SIG-M5 treated with dmso at 0.1 percent for 504 hours (cell line): Measurements from ENCODE around the gene ZNF335.
"Not testable (repeated sequence)": the region's sequence is repeated elsewhere in the genome, so short reads cannot be mapped to it uniquely, and the experiment has no call there.

Experiments
- DNase-seq: peaks from one replicate; lab custom pipeline; 2025; ENCODE audit not compliant: unreplicated experiment; lab: John Stamatoyannopoulos, UW

ZNF335 gene

GRCh38 chr20:45934586-45935415 lies 37.2 kb downstream of the ZNF335 start, which contains the start of gene PCIF1:
Gene PCIF1 (plus strand): TSS chr20:45934683. CDS start chr20:45939000, 4,317 bp downstream.
- peak; percentile 96 for DNase-seq

DNA sequence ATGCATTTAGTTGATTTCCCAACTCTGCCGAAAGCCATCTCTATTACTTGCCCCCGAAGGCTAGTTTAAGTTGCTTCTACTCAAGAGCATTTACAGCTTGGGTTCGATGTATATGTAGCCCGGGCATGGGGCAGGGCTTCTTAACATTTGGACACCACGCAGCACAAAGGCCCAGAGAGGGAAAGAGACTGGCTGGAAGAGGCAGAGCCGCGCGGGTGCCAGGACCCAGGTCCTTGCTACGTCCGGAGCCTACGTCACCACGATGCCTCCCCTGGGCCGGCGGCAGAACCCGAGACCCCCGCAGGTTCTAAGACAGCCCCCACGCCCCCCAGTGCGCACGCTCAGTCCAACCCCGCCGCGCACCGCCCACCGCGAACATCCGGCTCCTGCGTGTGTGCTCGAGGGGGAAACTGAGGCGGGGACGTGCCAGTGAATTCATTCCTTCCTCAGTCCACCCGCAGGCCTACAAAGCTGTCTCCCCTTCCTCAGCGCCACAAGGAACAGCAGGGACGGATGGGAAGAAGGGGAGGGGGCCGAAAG lies 37.9 kb downstream of the ZNF335 start:
- DNase-seq = peak; percentile 59

GRCh38 chr20:45933266-45934045 lies 38.5 kb downstream of the ZNF335 start:
- DNase-seq = peak; percentile 84

DNA sequence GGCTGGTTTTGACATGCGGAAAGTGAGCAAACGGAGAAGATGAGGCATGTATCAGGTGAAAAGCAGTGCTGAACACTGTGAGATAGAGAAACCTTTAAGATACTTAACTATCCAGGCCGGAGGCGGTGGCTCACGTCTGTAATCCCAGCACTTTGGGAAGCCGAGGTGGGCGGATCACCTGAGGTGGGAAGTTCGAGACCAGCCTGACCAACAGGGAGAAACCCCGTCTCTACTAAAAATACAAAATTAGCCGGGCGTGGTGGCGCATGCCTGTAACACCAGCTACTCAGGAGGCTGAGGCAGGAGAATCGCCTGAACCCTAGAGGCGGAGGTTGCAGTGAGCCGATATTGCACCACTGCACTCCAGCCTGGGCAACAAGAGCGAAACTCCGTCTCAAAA lies 40.3 kb downstream of the ZNF335 start:
- not testable (repeated sequence) for DNase-seq

DNA sequence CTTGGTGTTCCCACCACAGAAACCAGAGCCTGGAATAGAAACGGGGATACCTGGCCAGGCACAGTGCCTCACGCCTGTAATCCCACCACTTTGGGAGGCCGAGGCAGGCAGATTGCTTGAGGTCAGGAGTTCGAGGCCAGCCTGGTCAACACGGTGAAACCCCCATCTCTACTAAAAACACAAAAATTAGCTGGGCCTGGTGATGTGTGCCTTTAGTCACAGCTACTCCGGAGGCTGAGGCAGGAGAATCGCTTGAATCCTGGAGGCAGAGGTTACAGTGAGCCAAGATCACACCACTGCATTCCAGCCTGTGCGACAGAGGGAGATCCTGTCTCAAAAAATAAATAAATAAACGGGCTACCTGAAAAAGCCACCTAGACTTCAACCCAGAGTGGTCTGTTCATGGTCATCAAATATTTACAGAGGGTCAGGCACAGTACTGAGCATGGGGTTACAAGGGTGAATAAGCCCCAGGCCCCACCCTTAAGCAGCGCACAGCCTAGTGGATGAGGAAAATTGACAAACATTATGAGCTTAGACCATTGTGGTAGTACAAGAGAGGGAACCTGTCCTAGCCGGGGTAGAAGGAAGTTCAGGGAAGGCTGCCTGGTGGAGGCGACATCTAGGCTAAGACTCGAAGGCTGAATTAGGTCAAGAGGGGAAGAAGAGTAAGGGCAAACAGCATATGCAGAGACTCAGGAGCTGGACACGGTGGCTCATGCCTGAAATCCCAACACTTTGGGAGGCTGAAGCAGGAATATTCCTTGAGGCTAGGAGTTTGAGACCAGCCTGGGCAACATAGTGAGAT lies 44.7 kb downstream of the ZNF335 start:
- DNase-seq = no peak

GRCh38 chr20:45926731-45927070 lies 45.3 kb downstream of the ZNF335 start:
- no peak for DNase-seq

GRCh38 chr20:45925821-45926506 lies 46.0 kb downstream of the ZNF335 start:
- DNase-seq = no peak

DNA sequence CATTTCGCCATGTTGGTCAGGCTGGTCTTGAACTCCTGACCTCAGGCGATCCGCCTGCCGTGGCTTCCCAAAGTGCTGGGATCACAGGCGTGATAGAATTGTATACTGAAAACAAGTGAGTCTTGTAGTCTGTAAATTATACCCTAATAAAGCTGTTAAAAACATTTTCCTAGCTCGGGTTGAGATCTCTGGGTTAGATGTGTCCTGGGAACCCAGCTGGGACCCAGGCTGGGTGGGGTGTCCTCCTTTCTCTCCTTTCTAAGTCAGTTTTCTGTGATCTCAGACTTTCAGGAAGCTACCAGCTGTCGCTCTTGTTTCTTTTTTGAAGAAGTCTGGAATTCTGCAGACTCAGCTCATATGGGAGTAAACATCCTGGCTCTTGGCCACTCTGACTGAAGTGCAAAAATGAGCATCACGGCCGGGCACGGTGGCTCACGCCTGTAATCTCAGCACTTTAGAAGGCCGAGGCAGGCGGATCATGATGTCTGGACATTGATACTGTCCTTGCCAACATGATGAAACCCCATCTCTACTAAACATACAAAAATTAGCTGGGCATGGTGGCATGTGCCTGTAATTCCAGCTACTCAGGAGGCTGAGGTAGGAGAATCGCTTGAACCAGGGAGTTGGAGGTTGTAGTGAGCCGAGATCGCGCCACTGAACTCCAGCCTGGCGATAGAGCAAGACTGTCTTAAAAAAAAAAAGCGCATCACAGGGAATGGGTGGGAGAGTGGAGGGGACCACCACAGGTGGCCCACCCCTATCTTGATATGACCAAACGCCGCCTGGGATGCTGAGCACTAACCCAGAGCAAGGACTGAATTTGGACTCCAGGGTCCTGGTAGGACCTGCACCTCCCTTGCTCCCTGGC lies 47.4 kb downstream of the ZNF335 start:
- DNase-seq = no peak

GRCh38 chr20:45921337-45922189 lies 50.4 kb downstream of the ZNF335 start:
- DNase-seq = no peak

GRCh38 chr20:45920462-45921336 lies 51.3 kb downstream of the ZNF335 start:
- DNase-seq = peak; percentile 35

- DNase-seq = no peak
Observed at GRCh38 chr20:45919542-45920399, 52.2 kb downstream of the ZNF335 start.

- DNase-seq = no peak
Observed at GRCh38 chr20:45918779-45919537, 53.0 kb downstream of the ZNF335 start.

GRCh38 chr20:45918182-45918737 lies 53.7 kb downstream of the ZNF335 start:
- no peak for DNase-seq

- DNase-seq = no peak
Observed at GRCh38 chr20:45917790-45918141, 54.2 kb downstream of the ZNF335 start.

GRCh38 chr20:45913116-45913515 lies 58.9 kb downstream of the ZNF335 start:
- DNase-seq = no peak

- DNase-seq = no peak
Observed at GRCh38 chr20:45912344-45912682, 59.7 kb downstream of the ZNF335 start.
